Measurements from ENCODE around the gene KRI1.
A peak's percentile ranks its signal among the peaks of the same experiment; 100 is the strongest.

KRI1 gene

GRCh38 chr19:10505583-10506229 lies 60.1 kb downstream of the KRI1 start:
- in situ Hi-C loops (cut with HindIII; ENCODE audit: low sequenced_read_pairs), result no loop called here
- H3K4me3 ChIP-seq (ENCODE audit: low read depth, low read length), result no peak overlapping the region
- peak; percentile 75 for TF ChIP-seq CTCF (IDR thresholded peaks at IDR 0.05; ENCODE audit: low read depth, low read length, missing control alignments)
- DNase-seq (ENCODE audit: low read depth), result peak; percentile 8

All from astrocyte of the cerebellum (primary cell).